HG03139 (cell line): ENCODE results near the gene RASA1.
"Not testable (repeated sequence)": the region's sequence is repeated elsewhere in the genome, so short reads cannot be mapped to it uniquely, and the experiment has no call there.

ENCODE experiments used
- ATAC-seq: cut with Tn5 transposase; IDR thresholded peaks from one replicate; pipeline ENCODE4 v1.9.1; 2021; ENCODE audit not compliant: unreplicated experiment

The RASA1 gene

DNA sequence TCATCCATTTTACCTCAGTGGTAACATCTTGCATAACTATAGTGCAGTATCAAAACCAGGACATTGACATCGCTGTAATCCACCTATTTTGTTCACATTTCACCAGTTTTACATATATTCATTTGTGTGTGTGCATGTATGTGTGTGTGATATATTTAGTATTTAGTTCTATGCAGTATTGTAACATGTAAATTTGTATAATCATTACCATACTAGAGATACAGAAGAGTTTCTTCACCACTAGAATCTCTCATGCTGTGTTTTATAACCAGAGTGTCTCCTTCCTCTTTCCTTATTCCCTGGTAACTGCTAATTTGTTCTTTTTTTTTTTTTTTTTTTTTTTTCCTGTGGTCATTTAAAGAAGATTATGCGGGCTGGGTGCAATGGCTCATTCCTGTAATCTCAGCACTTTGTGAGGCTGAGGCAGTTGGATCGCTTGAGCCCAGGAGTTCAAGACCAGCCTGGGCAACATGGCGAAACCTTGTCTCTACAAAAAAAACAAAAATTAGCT, 11.0 kb downstream of the RASA1 start:
- no peak for ATAC-seq

GRCh38 chr5:87282269-87282668, 14.6 kb downstream of the RASA1 start:
- no peak for ATAC-seq

DNA sequence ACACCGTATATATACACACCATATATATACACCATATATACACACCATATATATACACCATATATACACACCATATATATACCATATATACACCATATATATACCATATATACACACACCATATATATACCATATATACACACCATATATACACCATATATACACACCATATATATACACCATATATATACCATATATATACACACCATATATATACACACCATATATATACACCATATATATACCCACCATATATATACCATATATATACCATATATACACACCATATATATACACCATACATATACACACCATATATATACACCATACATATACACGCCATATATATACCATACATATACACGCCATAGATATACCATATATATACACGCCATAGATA, 19.6 kb downstream of the RASA1 start:
- ATAC-seq = not testable (repeated sequence)

- no peak for ATAC-seq
Measured at GRCh38 chr5:87298692-87299362, 31.1 kb downstream of the RASA1 start.

- ATAC-seq = no peak
Measured at GRCh38 chr5:87300176-87300575, 32.5 kb downstream of the RASA1 start.

DNA sequence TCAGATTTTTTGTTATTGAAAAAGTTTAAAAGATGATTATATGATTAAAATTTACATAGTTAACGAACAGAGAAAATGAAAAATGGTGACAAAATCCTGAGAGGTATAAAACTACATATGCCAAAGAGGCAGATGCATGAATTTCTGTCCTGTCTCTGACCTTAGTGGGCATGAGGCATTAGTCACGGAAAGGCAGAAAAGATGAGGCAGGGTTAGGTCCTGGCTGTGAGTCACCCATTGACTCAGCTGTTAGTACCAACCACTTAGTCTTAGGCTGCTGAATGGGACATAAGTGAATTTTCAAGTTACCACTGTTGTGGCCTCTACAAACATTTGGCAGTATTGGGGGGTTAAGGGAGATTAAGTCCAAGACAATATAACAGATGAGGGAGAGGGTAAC, 33.1 kb downstream of the RASA1 start:
- no peak for ATAC-seq

- ATAC-seq = no peak
Measured at GRCh38 chr5:87302061-87302460, 34.4 kb downstream of the RASA1 start.

DNA sequence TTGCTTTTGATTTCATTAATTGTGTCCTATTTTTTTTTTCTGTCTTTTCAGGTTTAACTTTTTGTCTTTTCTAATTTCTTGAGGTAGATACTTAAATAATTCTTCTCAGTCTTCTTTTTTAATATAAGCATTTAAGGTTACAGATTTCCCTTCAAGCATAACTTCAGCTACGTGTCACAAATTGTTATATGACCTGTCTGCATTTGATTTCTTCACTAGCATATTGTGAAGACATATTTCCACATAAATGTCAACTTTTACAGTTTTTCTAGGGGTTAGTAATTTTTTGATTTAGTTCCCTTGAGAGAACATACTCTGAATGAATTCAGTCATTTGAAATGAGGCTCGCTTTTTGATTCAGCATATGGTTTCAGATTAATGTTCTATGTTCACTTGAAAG, 35.6 kb downstream of the RASA1 start:
- no peak for ATAC-seq

DNA sequence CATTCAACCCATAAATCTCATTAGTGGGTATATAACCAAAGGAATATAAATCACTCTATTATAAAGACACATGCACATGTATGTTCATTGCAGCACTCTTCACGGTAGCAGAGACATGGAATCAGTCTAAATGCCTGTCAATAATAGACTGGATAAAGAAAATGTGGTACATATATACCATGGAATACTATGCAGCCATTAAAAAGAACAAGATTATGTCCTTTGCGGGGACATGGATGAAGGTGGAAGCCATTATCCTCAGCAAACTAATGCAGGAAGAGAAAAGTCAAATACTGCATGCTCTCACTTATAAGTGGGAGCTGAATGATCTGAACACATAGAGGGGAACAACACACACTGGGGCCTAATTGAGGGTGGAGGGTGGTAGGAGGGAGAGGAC, 38.4 kb downstream of the RASA1 start:
- not testable (repeated sequence) for ATAC-seq

GRCh38 chr5:87307796-87308423, 40.2 kb downstream of the RASA1 start:
- peak; percentile 93 for ATAC-seq

DNA sequence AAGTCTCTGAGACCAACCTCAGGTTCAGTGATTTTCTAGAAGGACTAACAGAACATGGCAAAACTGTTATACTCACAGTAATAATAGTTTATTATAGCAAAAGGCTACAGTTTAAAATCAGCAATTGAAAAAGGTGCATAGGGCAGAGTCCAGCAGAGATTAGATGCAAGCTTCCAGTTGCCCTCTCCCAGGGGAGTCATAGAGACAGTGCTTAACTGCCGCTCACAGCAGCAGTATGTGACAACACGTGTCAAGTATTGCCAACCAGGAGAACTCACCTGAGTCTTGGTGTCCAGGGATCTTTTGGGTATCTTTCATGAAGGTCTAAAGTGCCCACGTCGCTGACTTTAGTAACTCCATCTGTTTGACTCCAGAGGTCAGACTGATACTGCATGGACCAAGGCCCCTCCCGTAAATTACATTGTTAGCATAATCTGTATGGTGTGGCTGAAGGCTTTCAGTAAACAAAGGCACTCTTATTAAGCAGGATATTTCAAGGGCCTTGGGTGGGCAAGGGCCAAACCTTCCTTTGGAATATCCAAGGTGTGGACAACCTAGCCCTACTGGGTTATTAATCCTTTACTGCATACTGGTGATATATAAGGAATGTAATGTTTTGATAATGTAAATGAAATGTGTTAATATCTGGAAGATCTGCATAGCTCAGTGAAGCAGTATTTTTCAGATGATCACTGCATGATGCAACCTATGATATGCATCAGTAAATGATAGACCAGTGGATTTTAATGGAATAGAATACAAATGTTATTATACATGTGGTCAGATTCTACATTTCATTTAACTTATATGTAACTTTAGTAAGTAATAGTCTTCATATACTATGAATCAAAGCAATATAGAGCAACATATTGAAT, 44.0 kb downstream of the RASA1 start:
- ATAC-seq = no peak

DNA sequence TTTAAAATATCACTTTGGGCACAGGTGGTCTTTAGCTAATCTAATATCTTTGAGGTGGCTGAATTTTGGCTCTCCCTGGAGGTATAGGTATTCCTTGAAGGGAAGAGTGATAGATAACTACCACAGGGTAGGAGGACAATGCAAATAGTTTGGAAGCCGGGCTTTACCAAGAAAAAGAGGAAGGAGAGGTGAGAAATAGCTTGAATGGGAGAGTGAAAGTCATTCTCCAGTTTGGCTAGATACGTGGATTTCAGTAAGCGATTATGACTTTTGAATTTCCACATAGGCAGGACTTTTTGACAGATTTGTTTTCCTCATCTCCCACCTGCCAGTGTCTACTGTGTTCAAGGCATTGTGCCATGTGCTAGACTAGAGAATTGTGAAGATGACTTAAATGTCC, 45.5 kb downstream of the RASA1 start:
- no peak for ATAC-seq

- no peak for ATAC-seq
Measured at GRCh38 chr5:87319469-87319868, 51.8 kb downstream of the RASA1 start.

- no peak for ATAC-seq
Measured at GRCh38 chr5:87321605-87322004, 53.9 kb downstream of the RASA1 start.

DNA sequence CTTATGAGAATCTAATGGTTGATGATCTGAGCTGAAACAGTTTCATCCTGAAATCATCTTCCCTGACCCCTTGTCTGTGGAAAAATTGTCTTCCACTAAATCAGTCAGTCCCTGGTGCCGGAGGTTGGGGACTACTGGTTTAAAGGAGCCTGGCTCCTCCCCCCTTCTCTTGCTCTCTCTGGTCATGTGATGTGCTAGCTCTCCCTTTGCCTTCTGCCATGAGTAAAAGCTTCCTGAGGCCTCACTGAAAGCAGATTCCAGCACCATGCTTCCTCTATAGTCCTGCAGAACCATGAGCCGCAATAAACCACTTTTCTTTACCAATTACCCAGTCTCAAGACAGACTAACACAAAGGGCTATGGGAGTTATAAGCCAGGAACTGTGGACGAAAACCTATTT, 54.7 kb downstream of the RASA1 start:
- ATAC-seq = no peak

- ATAC-seq = no peak
Measured at GRCh38 chr5:87327998-87328397, 60.3 kb downstream of the RASA1 start.

- no peak for ATAC-seq
Measured at GRCh38 chr5:87329114-87329513, 61.4 kb downstream of the RASA1 start.

- no peak for ATAC-seq
Measured at GRCh38 chr5:87339986-87340385, 72.3 kb downstream of the RASA1 start.

GRCh38 chr5:87340716-87341115, 73.0 kb downstream of the RASA1 start:
- peak; percentile 99 for ATAC-seq

GRCh38 chr5:87347272-87347671, 79.6 kb downstream of the RASA1 start:
- no peak for ATAC-seq

DNA sequence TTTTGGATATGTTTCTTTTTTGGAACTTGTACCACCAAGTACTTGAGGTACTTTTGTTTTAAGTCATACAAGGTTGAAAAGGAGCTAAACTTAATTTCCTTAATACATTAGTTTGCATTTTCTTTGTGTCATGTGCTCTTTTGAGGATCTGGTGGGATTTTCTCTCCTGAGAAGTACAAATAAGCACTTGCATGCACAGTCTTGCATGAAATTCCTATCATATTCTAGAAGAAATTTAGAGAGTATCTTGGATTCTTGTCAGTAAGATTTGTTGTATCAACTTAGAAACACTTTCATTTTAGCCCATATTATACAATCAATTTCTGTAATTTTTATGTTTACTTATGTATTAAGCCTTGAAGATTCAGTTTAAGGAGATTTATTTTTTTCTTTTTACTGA, 80.2 kb downstream of the RASA1 start:
- no peak for ATAC-seq

DNA sequence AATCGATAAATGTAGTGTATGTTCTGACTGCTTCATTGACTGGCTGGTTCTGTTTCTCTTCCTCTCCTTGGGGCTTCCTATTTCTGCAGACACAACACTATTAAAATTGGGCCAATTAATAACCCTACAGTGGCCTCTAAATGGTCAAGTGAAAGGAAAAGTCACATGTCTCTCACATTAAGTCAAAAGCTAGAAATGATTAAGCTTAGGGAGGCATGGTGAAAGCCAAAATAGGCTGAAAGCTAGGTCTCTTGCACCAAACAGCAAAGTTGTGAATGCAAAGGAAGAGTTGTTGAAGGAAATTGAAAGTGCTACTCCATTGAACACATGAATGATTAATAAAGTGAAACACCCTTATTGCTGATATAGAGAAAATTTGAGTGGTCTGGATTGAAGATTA, 86.8 kb downstream of the RASA1 start:
- peak; percentile 89 for ATAC-seq
